A549 (cell line): ENCODE results near the gene SSU72.
"Not testable (repeated sequence)": the region's sequence is repeated elsewhere in the genome, so short reads cannot be mapped to it uniquely, and the experiment has no call there.

Experiments used
- RAD21 ChIP-seq, 2 experiments: fragments of >200 bp in 1 of 2; sonication (Bioruptor Twin) in 1 of 2; formaldehyde crosslinking in 1 of 2; IDR thresholded peaks in 1 of 2; conservative IDR thresholded peaks in 1 of 2; 2 replicates in 1 of 2; 3 replicates in 1 of 2; pipeline ENCODE4 v1.6.1; 2012 to 2018; ENCODE audit warnings: inconsistent platforms in 1 of 2
- TF ChIP-seq, protein P1 (sequence below): fragments of >200 bp; sonication (Bioruptor Twin); formaldehyde crosslinking; IDR thresholded peaks from 3 replicates; pipeline ENCODE4 v1.5.1; 2016

DNA sequence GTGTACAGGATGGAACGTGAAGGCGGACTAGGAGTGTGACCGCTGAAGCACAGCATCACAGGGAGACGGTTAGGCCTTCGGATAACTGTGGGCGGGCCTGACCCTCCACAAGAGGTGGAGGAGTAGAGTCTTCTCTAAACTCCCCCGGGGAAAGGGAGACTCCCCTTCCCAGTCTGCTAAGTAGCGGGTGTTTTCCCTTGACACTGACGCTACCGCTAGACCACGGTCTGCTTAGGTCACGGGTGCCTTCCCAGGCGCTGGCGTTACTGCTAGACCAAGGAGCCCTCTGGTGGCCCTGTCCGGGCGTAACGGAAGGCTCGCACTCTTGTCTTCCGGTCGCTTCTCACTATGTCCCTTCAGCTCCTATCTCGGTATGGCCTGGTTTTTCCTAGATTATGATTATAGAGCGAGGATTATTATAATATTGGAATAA is 69.3 kb downstream of the SSU72 start:
- TF ChIP-seq, protein P1, sequence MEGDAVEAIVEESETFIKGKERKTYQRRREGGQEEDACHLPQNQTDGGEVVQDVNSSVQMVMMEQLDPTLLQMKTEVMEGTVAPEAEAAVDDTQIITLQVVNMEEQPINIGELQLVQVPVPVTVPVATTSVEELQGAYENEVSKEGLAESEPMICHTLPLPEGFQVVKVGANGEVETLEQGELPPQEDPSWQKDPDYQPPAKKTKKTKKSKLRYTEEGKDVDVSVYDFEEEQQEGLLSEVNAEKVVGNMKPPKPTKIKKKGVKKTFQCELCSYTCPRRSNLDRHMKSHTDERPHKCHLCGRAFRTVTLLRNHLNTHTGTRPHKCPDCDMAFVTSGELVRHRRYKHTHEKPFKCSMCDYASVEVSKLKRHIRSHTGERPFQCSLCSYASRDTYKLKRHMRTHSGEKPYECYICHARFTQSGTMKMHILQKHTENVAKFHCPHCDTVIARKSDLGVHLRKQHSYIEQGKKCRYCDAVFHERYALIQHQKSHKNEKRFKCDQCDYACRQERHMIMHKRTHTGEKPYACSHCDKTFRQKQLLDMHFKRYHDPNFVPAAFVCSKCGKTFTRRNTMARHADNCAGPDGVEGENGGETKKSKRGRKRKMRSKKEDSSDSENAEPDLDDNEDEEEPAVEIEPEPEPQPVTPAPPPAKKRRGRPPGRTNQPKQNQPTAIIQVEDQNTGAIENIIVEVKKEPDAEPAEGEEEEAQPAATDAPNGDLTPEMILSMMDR = not testable (repeated sequence)
- 0 out of 5 replicates have a peak, but pooled peaks of 1 of the 2 experiments have one; percentile 24 for TF ChIP-seq RAD21 (conservative IDR thresholded peaks at IDR 0.05 in 1 of 2, IDR thresholded peaks at IDR 0.05 in 1 of 2)
